Keratinocyte (primary cell): Measurements from ENCODE around the gene CSE1L.

ENCODE experiments used
- CTCF ChIP-seq, 3 experiments: IDR thresholded peaks in 1 of 3; conservative IDR thresholded peaks in 1 of 3; optimal IDR thresholded peaks in 1 of 3; 2 replicates in 2 of 3; 3 replicates in 1 of 3; pipeline versions ENCODE3 to v1.5.1; 2011; ENCODE audit warnings: low read length in 3 of 3, mild to moderate bottlenecking in 3 of 3, moderate library complexity in 2 of 3, control low read depth in 1 of 3, inconsistent platforms in 1 of 3; ENCODE audit not compliant: insufficient read depth in 2 of 3; ENCODE audit errors: extremely low read depth in 1 of 3
- EZH2 ChIP-seq: IDR thresholded peaks from one replicate; pipeline ENCODE4 v1.6.1; 2012; ENCODE audit warnings: inconsistent platforms, mild to moderate bottlenecking, low read length, moderate library complexity

- no peak for TF ChIP-seq CTCF (optimal IDR thresholded peaks at IDR 0.05 in 1 of 3, IDR thresholded peaks at IDR 0.05 in 1 of 3, conservative IDR thresholded peaks at IDR 0.05 in 1 of 3; ENCODE audit: extremely low read depth in 1 of 3, insufficient read depth in 2 of 3, low read length in 3 of 3)
- no peak for TF ChIP-seq EZH2
Observed at GRCh38 chr20:49112596-49113274, 66.6 kb downstream of the CSE1L start.
